HUES64 (cell line): ENCODE results near the gene IZUMO1.

Experiments used
- H3K27ac ChIP-seq: 2 replicates; pipeline ENCODE4 v1.7.0; 2013; ENCODE audit warnings: low read depth, low read length, inconsistent platforms
- H3K27me3 ChIP-seq: 2 replicates; pipeline ENCODE4 v1.6.1; 2013; ENCODE audit warnings: mild to moderate bottlenecking, low read length; ENCODE audit not compliant: insufficient read depth
- H3K36me3 ChIP-seq: 2 replicates; pipeline ENCODE4 v1.6.1; 2013; ENCODE audit warnings: mild to moderate bottlenecking, low read length; ENCODE audit not compliant: insufficient read depth
- H3K4me1 ChIP-seq: 2 replicates; pipeline ENCODE4 v1.6.1; 2013; ENCODE audit warnings: mild to moderate bottlenecking, low read length, moderate library complexity; ENCODE audit not compliant: insufficient read depth
- H3K4me3 ChIP-seq: 2 replicates; pipeline ENCODE4 v1.5.1; 2013; ENCODE audit warnings: mild to moderate bottlenecking, low read length, moderate library complexity
- H3K9ac ChIP-seq: 2 replicates; pipeline ENCODE4 v1.6.1; 2013; ENCODE audit warnings: mild to moderate bottlenecking, low read depth, low read length
- H3K9me3 ChIP-seq: 2 replicates; pipeline ENCODE4 v1.6.1; 2013; ENCODE audit warnings: low read depth, low read length; ENCODE audit not compliant: insufficient read depth
- WGBS: fragments of 150-250, 120-280 bp; methylation state at CpG from one replicate; pipeline ENCODE4 v1.1.7; 2013; ENCODE audit warnings: missing lambda C conversion rate; 5-methylcytosine and 5-hydroxymethylcytosine counted together

Gene IZUMO1

DNA sequence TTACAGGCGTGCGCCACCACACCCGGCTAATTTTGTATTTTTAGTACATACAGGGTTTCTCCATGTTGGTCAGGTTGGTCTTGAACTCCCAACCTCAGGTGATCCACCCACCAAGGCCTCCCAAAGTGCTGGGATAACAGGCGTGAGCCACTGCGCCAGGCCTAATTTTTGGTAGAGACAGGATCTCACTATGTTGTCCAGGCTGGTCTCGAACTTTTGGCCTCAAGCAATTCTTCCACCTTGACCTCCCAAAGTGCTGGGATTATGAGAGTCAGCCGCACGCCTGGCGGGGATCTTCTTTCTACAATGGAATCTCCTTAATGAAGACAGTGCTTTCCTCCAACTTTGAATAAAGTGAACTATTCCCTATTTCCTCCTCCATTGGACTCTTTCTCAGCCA, 12.1 kb downstream of the IZUMO1 start:
- Histone ChIP-seq H3K27ac (no peak overlapping the region), H3K9ac (no peak overlapping the region), H3K36me3 (no peaks in the 10 kb centered on the region), H3K4me3 (peak overlapping the region; percentile 62), H3K27me3 (peaks cover 7% of the 10 kb centered on the region), H3K9me3 (no peaks in the 10 kb centered on the region), H3K4me1 (no peaks in the 10 kb centered on the region)
- 93% methylated on average over 9 of the region's 9 CpGs for WGBS

DNA sequence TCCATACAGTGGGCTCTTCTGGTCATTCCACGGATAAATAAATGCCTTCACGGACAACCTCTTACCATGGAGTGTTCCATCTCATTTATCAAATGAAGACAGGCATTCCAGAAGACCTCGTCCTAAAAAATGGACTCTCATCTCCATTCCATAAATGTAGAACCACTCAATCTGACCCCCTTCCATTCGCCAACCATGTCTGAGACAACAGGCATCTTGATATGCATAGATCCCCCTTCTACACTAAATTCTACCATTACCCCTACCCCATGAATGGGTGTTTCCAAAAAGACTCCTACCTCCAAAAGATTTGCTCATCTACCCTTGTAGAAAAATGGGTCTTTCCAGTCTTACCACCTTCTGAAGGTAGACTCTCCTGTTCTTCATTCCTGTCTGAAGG, 15.3 kb downstream of the IZUMO1 start:
- no peak overlapping the region for H3K27ac ChIP-seq
- no peaks in the 10 kb centered on the region for H3K36me3 ChIP-seq
- no peak overlapping the region for H3K4me3 ChIP-seq
- no peaks in the 10 kb centered on the region for H3K4me1 ChIP-seq
- 91% methylated on average over 4 of the region's 4 CpGs for WGBS
- no peaks in the 10 kb centered on the region for H3K9me3 ChIP-seq
- no peak overlapping the region for H3K9ac ChIP-seq
- no peaks in the 10 kb centered on the region for H3K27me3 ChIP-seq

GRCh38 chr19:48728911-48729664, 17.6 kb downstream of the IZUMO1 start:
- H3K4me1 ChIP-seq = no peaks in the 10 kb centered on the region
- H3K9ac ChIP-seq = no peak overlapping the region
- H3K27ac ChIP-seq = no peak overlapping the region
- no peak overlapping the region for H3K4me3 ChIP-seq
- H3K9me3 ChIP-seq = no peaks in the 10 kb centered on the region
- H3K36me3 ChIP-seq = no peaks in the 10 kb centered on the region
- H3K27me3 ChIP-seq = no peaks in the 10 kb centered on the region
- WGBS = 95% methylated on average over 77 of the region's 77 CpGs

DNA sequence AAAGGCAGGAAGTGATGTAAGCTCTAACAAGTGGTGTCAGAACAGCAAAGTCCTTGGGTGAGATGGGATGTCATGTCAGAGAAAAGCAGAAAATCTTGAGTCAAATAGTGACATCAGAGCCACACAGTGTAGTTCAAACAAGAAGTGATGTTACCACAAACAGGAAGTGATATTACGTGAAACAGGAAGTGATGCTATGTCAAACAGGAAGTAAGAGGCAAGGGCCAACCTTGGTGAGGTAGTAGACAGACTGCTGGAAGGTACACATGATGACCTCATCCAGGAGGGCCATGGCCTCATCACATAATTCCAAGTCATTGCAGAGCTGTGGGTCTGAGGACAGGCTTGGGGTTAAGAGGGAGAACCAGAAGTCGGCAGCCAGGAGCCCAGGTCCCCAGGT, 20.2 kb downstream of the IZUMO1 start:
- WGBS = 98% methylated on average over 2 of the region's 2 CpGs
- no peak overlapping the region for H3K9ac ChIP-seq
- no peak overlapping the region for H3K4me3 ChIP-seq
- H3K27ac ChIP-seq = no peak overlapping the region
- no peaks in the 10 kb centered on the region for H3K4me1 ChIP-seq
- H3K36me3 ChIP-seq = no peaks in the 10 kb centered on the region
- no peaks in the 10 kb centered on the region for H3K27me3 ChIP-seq
- H3K9me3 ChIP-seq = no peaks in the 10 kb centered on the region

- H3K9me3 ChIP-seq = no peaks in the 10 kb centered on the region
- H3K4me3 ChIP-seq = no peak overlapping the region
- WGBS = 64% methylated on average over 11 of the region's 11 CpGs
- no peak overlapping the region for H3K9ac ChIP-seq
- no peaks in the 10 kb centered on the region for H3K27me3 ChIP-seq
- no peak overlapping the region for H3K27ac ChIP-seq
- H3K4me1 ChIP-seq = peaks cover 2% of the 10 kb centered on the region; the same call in 1 of the 2 replicates
- no peaks in the 10 kb centered on the region for H3K36me3 ChIP-seq
These were observed 21.6 kb downstream of the IZUMO1 start for GRCh38 chr19:48724796-48725753.

DNA sequence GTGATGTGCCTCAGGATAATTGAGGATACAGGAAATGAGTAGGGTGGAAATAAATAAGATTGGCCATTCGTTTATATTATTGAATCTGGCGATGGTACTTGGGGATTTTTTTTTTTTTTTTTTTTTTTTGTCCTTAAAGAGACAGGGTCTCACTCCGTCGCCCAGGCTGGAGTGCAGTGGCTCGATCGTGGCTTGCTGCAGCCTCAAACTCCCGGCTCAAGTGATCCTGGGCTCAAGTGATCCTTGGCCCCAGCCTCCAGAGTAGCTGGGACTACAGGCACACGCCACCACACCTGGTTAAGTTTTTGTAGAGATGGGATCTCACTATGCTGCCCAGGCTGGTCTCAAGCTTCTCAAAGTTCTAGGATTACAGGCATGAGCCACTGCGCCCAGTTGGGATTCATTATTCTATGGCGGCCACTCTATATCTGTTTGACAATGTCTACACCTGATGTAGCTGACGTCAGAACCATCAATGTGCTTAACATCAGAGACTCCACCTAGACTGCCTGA, 24.5 kb downstream of the IZUMO1 start:
- no peak overlapping the region for H3K27ac ChIP-seq
- H3K4me1 ChIP-seq = peaks cover 11% of the 10 kb centered on the region; the same call in 1 of the 2 replicates
- no peaks in the 10 kb centered on the region for H3K36me3 ChIP-seq
- no peak overlapping the region for H3K9ac ChIP-seq
- WGBS = 92% methylated on average over 11 of the region's 11 CpGs
- no peaks in the 10 kb centered on the region for H3K9me3 ChIP-seq
- H3K4me3 ChIP-seq = no peak overlapping the region
- no peaks in the 10 kb centered on the region for H3K27me3 ChIP-seq

- peak overlapping the region; percentile 84 for H3K9ac ChIP-seq
- no peaks in the 10 kb centered on the region for H3K9me3 ChIP-seq
- peak overlapping the region; percentile 75 for H3K27ac ChIP-seq
- peak overlapping the region; percentile 82 for H3K4me3 ChIP-seq
- H3K27me3 ChIP-seq = no peaks in the 10 kb centered on the region
- H3K4me1 ChIP-seq = peaks cover 19% of the 10 kb centered on the region
- under 1% methylated on average over 39 of the region's 42 CpGs for WGBS
- no peaks in the 10 kb centered on the region for H3K36me3 ChIP-seq
These were observed 26.0 kb downstream of the IZUMO1 start for GRCh38 chr19:48720613-48721296.

- WGBS = 28% methylated on average over 12 of the region's 12 CpGs
- Histone ChIP-seq H3K27me3 (no peaks in the 10 kb centered on the region), H3K9me3 (no peaks in the 10 kb centered on the region), H3K4me1 (peaks cover 20% of the 10 kb centered on the region), H3K36me3 (no peaks in the 10 kb centered on the region), H3K4me3 (peak overlapping the region; percentile 82), H3K9ac (no peak overlapping the region), H3K27ac (no peak overlapping the region)
These were observed 26.5 kb downstream of the IZUMO1 start for GRCh38 chr19:48720251-48720612.

- H3K36me3 ChIP-seq = no peaks in the 10 kb centered on the region
- H3K9me3 ChIP-seq = no peaks in the 10 kb centered on the region
- peak within 1 kb of the TSS; percentile 82 for H3K4me3 ChIP-seq
- WGBS = 81% methylated on average over 33 of the region's 33 CpGs
- H3K27ac ChIP-seq = no peak within 1 kb of the TSS
- H3K4me1 ChIP-seq = peaks cover 26% of the 10 kb centered on the region
- no peaks in the 10 kb centered on the region for H3K27me3 ChIP-seq
- H3K9ac ChIP-seq = no peak within 1 kb of the TSS
These were observed 27.2 kb downstream of the IZUMO1 start, which contains the start of gene MAMSTR for GRCh38 chr19:48719263-48720171. TSS of gene MAMSTR (minus strand) at chr19:48719725. CDS start at chr19:48719031, 694 bp downstream.

DNA sequence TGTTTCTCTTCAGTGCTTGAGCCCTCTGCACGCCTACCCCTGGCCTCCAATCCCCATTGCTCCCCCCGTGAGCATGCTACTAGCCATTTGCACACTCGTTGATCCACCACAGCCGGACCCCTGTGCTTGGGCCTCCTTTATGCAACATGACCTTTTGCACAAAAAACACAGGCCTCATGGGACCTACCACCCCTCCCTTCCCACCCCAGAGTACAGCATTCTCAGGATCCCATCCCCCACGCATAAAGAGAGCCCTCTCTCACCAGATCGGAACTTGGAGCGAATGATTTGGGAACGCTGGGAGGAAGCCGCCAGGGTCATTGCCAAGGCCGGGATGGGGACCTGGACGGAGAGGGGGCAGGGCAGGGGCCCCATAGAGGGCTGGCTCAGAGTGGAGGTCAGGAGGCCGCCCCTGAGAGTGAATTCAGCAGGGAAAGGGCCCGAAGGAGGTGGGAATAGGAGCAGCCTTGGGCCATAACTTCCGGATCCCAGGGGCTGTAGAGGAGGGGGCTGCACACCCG, 27.9 kb downstream of the IZUMO1 start:
- Histone ChIP-seq H3K4me3 (no peak overlapping the region), H3K9me3 (no peaks in the 10 kb centered on the region), H3K27me3 (no peaks in the 10 kb centered on the region), H3K4me1 (peaks cover 26% of the 10 kb centered on the region), H3K27ac (no peak overlapping the region), H3K36me3 (no peaks in the 10 kb centered on the region), H3K9ac (no peak overlapping the region)
- WGBS = 57% methylated on average over 15 of the region's 15 CpGs
